Stimulated activated CD4-positive, alpha-beta T cell treated with anti-CD3 and anti-CD28 coated beads, Interleukin-1b, Interleukin-23, amount 100 ng/mL, for 1 hour (primary cell): ENCODE data around the gene TTC28.
"Not testable (repeated sequence)": the region's sequence is repeated elsewhere in the genome, so short reads cannot be mapped to it uniquely, and the experiment has no call there.

Source experiments
- DNase-seq, 2 donors: peaks; one replicate each; pipeline ENCODE4 v3.0.0-alpha.2; 2020; ENCODE audit warnings: low read depth in 2 of 2

TTC28 gene

GRCh38 chr22:28229566-28230485 is 449.8 kb downstream of the TTC28 start:
- no peak for DNase-seq

- no peak for DNase-seq
Measured at GRCh38 chr22:28223826-28224225, 455.8 kb downstream of the TTC28 start.

GRCh38 chr22:28222976-28223745 is 456.5 kb downstream of the TTC28 start:
- DNase-seq: no peak

GRCh38 chr22:28222571-28222970 is 457.1 kb downstream of the TTC28 start:
- no peak for DNase-seq

- DNase-seq: no peak
Measured at GRCh38 chr22:28222052-28222451, 457.6 kb downstream of the TTC28 start.

GRCh38 chr22:28220626-28221363 is 458.8 kb downstream of the TTC28 start:
- no peak for DNase-seq

GRCh38 chr22:28217277-28217676 is 462.4 kb downstream of the TTC28 start:
- DNase-seq: no peak

GRCh38 chr22:28214750-28215149 is 464.9 kb downstream of the TTC28 start:
- DNase-seq: not testable (repeated sequence)

GRCh38 chr22:28209457-28209856 is 470.2 kb downstream of the TTC28 start:
- DNase-seq: not testable (repeated sequence)

GRCh38 chr22:28208787-28209186 is 470.9 kb downstream of the TTC28 start:
- DNase-seq: no peak

GRCh38 chr22:28208036-28208435 is 471.6 kb downstream of the TTC28 start:
- DNase-seq: no peak

- no peak for DNase-seq
Measured at GRCh38 chr22:28207281-28208030, 472.2 kb downstream of the TTC28 start.

- no peak for DNase-seq
Measured at GRCh38 chr22:28205926-28206325, 473.7 kb downstream of the TTC28 start.

- DNase-seq: no peak
Measured at GRCh38 chr22:28204382-28204781, 475.3 kb downstream of the TTC28 start.

- DNase-seq: no peak
Measured at GRCh38 chr22:28203286-28203685, 476.4 kb downstream of the TTC28 start.

GRCh38 chr22:28198692-28199091 is 480.9 kb downstream of the TTC28 start:
- no peak for DNase-seq

GRCh38 chr22:28191571-28191970 is 488.1 kb downstream of the TTC28 start:
- DNase-seq: not testable (repeated sequence)

- no peak for DNase-seq
Measured at GRCh38 chr22:28188178-28188879, 491.3 kb downstream of the TTC28 start.

- no peak for DNase-seq
Measured at GRCh38 chr22:28187612-28188011, 492.0 kb downstream of the TTC28 start.

GRCh38 chr22:28186641-28187040 is 493.0 kb downstream of the TTC28 start:
- DNase-seq: no peak

GRCh38 chr22:28185130-28185529 is 494.5 kb downstream of the TTC28 start:
- no peak for DNase-seq
